Right forelimb (tissue), 1 donor: ENCODE data around the gene RNF224.

Experiments used
- DNase-seq: peaks from one replicate; pipeline ENCODE4 v3.0.0-alpha.2; 2018

Gene RNF224

GRCh38 chr9:137275588-137276472 is 48.5 kb downstream of the RNF224 start:
- DNase-seq = no peak

- DNase-seq = peak; percentile 82
Measured at GRCh38 chr9:137276473-137277328, 49.4 kb downstream of the RNF224 start.

GRCh38 chr9:137277329-137278041 is 50.2 kb downstream of the RNF224 start, which contains the start of gene TOR4A:
TSS of gene TOR4A (plus strand) at chr9:137277726. CDS start at chr9:137278690, 964 bp downstream.
- DNase-seq = peak; percentile 76

GRCh38 chr9:137278061-137278701 is 50.9 kb downstream of the RNF224 start:
- no peak for DNase-seq
